ENCODE data around the gene HSPB1.
A peak's percentile ranks its signal among the peaks of the same experiment; 100 is the strongest.
"Not testable (repeated sequence)": the region's sequence is repeated elsewhere in the genome, so short reads cannot be mapped to it uniquely, and the experiment has no call there.

Gene HSPB1

GRCh38 chr7:76281706-76282343 lies 20.6 kb upstream of the HSPB1 start:
- DNase-seq (ENCODE audit: low read depth in 2 of 2): no peak

GRCh38 chr7:76282344-76283253 lies 19.9 kb upstream of the HSPB1 start:
- no peak for DNase-seq (ENCODE audit: low read depth in 2 of 2)

GRCh38 chr7:76283254-76284159 lies 19.0 kb upstream of the HSPB1 start:
- DNase-seq (ENCODE audit: low read depth in 2 of 2): no peak

GRCh38 chr7:76285604-76286374 lies 16.7 kb upstream of the HSPB1 start:
- DNase-seq (ENCODE audit: low read depth in 2 of 2): no peak

- DNase-seq (ENCODE audit: low read depth in 2 of 2): no peak
Observed at GRCh38 chr7:76286842-76287403, 15.6 kb upstream of the HSPB1 start.

GRCh38 chr7:76290847-76291350 lies 11.6 kb upstream of the HSPB1 start:
- DNase-seq (ENCODE audit: low read depth in 2 of 2): not testable (repeated sequence)

- DNase-seq (ENCODE audit: low read depth in 2 of 2): peak; percentile 67 to 73
Observed at GRCh38 chr7:76291351-76292212, 10.9 kb upstream of the HSPB1 start.

GRCh38 chr7:76292213-76292573 lies 10.3 kb upstream of the HSPB1 start:
- no peak for DNase-seq (ENCODE audit: low read depth in 2 of 2)

GRCh38 chr7:76292911-76293310 lies 9.6 kb upstream of the HSPB1 start:
- not testable (repeated sequence) for DNase-seq (ENCODE audit: low read depth in 2 of 2)

GRCh38 chr7:76293407-76293901 lies 9.0 kb upstream of the HSPB1 start:
- DNase-seq (ENCODE audit: low read depth in 2 of 2): no peak

- no peak for DNase-seq (ENCODE audit: low read depth in 2 of 2)
Observed at GRCh38 chr7:76294344-76295024, 8.0 kb upstream of the HSPB1 start.

GRCh38 chr7:76296743-76297740 lies 5.4 kb upstream of the HSPB1 start:
- DNase-seq (ENCODE audit: low read depth in 2 of 2): no peak

- no peak for DNase-seq (ENCODE audit: low read depth in 2 of 2)
Observed at GRCh38 chr7:76300166-76300731, 2.2 kb upstream of the HSPB1 start.

GRCh38 chr7:76301000-76301399 lies 1.5 kb upstream of the HSPB1 start:
- no peak for DNase-seq (ENCODE audit: low read depth in 2 of 2)

- peak; percentile 51 to 67 for DNase-seq (ENCODE audit: low read depth in 2 of 2)
Observed at GRCh38 chr7:76303202-76304147, 1.0 kb downstream of the HSPB1 start.

- DNase-seq (ENCODE audit: low read depth in 2 of 2): no peak
Observed at GRCh38 chr7:76304888-76305375, 2.5 kb downstream of the HSPB1 start.

Data from stimulated activated CD8-positive, alpha-beta memory T cell treated with anti-CD3 and anti-CD28 coated beads, Interleukin-2, amount 100 ng/mL, for 1 hour (primary cell).